Midbrain (tissue), 1 donor: ENCODE data around the gene FOXL3.

ENCODE experiments used
- DNase-seq: peaks from one replicate; lab custom pipeline; 2025; lab: John Stamatoyannopoulos, UW

FOXL3 gene

GRCh38 chr7:338295-339061 is 48.5 kb downstream of the FOXL3 start:
- DNase-seq: no peak

GRCh38 chr7:339062-339342 is 49.0 kb downstream of the FOXL3 start:
- no peak for DNase-seq

- no peak for DNase-seq
These were observed 49.7 kb downstream of the FOXL3 start for GRCh38 chr7:339696-340095.

- no peak for DNase-seq
These were observed 50.4 kb downstream of the FOXL3 start for GRCh38 chr7:340200-340937.
